SK-N-SH (cell line): Measurements from ENCODE around the gene TMEM9.

Experiments
- EP300 ChIP-seq, 2 experiments: IDR thresholded peaks; 2 replicates each; pipeline versions ENCODE4 v1.4.0 to v1.6.1; 2012; ENCODE audit warnings: borderline replicate concordance in 1 of 2, low read depth in 1 of 2, low read length in 1 of 2
- EZH2phosphoT487 ChIP-seq: fragments of 200-600 bp; sonication (generic); IDR thresholded peaks from 2 replicates; pipeline ENCODE4 v1.6.1; 2017; ENCODE audit warnings: low read depth, mixed run types, mild to moderate bottlenecking, antibody characterized with exemption, moderate library complexity, borderline replicate concordance
- FOXM1 ChIP-seq: IDR thresholded peaks from 2 replicates; pipeline ENCODE4 v1.4.0; 2012; ENCODE audit warnings: low read depth, mild to moderate bottlenecking
- IRF3 ChIP-seq: fragments of 150-350 bp; IDR thresholded peaks from 2 replicates; pipeline ENCODE4 v1.6.1; 2016; ENCODE audit warnings: mild to moderate bottlenecking, low read depth, low read length
- NRF1 ChIP-seq: IDR thresholded peaks from 2 replicates; pipeline ENCODE4 v1.6.1; 2012; ENCODE audit warnings: low read depth, mild to moderate bottlenecking, low read length
- POLR2AphosphoS5 ChIP-seq: IDR thresholded peaks from 2 replicates; pipeline ENCODE4 v1.6.1; 2012; ENCODE audit warnings: low read depth, low read length
- RAD21 ChIP-seq: IDR thresholded peaks from 2 replicates; pipeline ENCODE4 v1.6.1; 2012; ENCODE audit warnings: mild to moderate bottlenecking, low read length
- RCOR1 ChIP-seq: fragments of 150-350 bp; IDR thresholded peaks from 2 replicates; pipeline ENCODE4 v1.6.1; 2017; ENCODE audit warnings: antibody characterized with exemption, low read length
- SIN3A ChIP-seq: IDR thresholded peaks from 2 replicates; pipeline ENCODE4 v1.6.1; 2012; ENCODE audit warnings: low read depth, mild to moderate bottlenecking, low read length, moderate library complexity, borderline replicate concordance
- SMC3 ChIP-seq: IDR thresholded peaks from 2 replicates; pipeline ENCODE4 v1.6.1; 2012; ENCODE audit warnings: low read depth, low read length, improper control_type of control experiment
- ZBTB33 ChIP-seq: IDR thresholded peaks from 2 replicates; pipeline ENCODE4 v1.4.0; 2012; ENCODE audit warnings: low read depth, borderline replicate concordance
- TF ChIP-seq, protein P1 (sequence below): fragments of 200-600 bp; sonication (generic); IDR thresholded peaks from 2 replicates; pipeline ENCODE4 v1.6.1; 2017; ENCODE audit warnings: antibody characterized with exemption, mild to moderate bottlenecking, moderate library complexity
- TF ChIP-seq, protein P2 (sequence below): IDR thresholded peaks from 2 replicates; pipeline ENCODE4 v1.6.1; 2012; ENCODE audit warnings: mild to moderate bottlenecking, low read depth, low read length, moderate library complexity

DNA sequence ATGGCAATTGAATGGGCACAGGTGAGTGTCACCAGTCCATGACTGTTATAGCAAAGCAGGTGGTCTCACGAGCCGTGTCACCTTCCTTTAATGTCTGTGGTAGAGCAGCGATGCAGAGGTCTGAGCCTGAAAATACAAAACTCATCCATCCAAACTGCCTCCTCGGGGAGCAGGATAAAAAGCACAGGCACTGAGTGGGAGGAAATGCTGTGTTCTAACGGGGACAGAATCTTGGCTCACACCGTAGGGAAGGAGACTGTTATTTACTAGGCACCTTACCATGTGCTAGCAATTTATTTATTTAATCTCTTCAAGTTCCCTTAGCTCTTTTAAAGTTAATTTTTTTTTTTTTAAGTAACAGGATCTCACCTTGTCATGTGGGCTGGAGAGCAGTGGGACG, 28.5 kb downstream of the TMEM9 start:
- no peak for TF ChIP-seq SMC3
- TF ChIP-seq, protein P1, sequence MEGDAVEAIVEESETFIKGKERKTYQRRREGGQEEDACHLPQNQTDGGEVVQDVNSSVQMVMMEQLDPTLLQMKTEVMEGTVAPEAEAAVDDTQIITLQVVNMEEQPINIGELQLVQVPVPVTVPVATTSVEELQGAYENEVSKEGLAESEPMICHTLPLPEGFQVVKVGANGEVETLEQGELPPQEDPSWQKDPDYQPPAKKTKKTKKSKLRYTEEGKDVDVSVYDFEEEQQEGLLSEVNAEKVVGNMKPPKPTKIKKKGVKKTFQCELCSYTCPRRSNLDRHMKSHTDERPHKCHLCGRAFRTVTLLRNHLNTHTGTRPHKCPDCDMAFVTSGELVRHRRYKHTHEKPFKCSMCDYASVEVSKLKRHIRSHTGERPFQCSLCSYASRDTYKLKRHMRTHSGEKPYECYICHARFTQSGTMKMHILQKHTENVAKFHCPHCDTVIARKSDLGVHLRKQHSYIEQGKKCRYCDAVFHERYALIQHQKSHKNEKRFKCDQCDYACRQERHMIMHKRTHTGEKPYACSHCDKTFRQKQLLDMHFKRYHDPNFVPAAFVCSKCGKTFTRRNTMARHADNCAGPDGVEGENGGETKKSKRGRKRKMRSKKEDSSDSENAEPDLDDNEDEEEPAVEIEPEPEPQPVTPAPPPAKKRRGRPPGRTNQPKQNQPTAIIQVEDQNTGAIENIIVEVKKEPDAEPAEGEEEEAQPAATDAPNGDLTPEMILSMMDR = no peak
- TF ChIP-seq FOXM1 = no peak
- no peak for TF ChIP-seq RAD21
- TF ChIP-seq ZBTB33 = no peak
- TF ChIP-seq IRF3 = no peak
- no peak for TF ChIP-seq EP300 (IDR thresholded peaks at IDR 0.05; ENCODE audit: borderline replicate concordance in 1 of 2, low read depth in 1 of 2, low read length in 1 of 2)
- TF ChIP-seq, protein P2, sequence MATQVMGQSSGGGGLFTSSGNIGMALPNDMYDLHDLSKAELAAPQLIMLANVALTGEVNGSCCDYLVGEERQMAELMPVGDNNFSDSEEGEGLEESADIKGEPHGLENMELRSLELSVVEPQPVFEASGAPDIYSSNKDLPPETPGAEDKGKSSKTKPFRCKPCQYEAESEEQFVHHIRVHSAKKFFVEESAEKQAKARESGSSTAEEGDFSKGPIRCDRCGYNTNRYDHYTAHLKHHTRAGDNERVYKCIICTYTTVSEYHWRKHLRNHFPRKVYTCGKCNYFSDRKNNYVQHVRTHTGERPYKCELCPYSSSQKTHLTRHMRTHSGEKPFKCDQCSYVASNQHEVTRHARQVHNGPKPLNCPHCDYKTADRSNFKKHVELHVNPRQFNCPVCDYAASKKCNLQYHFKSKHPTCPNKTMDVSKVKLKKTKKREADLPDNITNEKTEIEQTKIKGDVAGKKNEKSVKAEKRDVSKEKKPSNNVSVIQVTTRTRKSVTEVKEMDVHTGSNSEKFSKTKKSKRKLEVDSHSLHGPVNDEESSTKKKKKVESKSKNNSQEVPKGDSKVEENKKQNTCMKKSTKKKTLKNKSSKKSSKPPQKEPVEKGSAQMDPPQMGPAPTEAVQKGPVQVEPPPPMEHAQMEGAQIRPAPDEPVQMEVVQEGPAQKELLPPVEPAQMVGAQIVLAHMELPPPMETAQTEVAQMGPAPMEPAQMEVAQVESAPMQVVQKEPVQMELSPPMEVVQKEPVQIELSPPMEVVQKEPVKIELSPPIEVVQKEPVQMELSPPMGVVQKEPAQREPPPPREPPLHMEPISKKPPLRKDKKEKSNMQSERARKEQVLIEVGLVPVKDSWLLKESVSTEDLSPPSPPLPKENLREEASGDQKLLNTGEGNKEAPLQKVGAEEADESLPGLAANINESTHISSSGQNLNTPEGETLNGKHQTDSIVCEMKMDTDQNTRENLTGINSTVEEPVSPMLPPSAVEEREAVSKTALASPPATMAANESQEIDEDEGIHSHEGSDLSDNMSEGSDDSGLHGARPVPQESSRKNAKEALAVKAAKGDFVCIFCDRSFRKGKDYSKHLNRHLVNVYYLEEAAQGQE = no peak
- TF ChIP-seq NRF1 = no peak
- TF ChIP-seq SIN3A = no peak
- no peak for TF ChIP-seq RCOR1
- TF ChIP-seq POLR2AphosphoS5 = no peak
- TF ChIP-seq EZH2phosphoT487 = no peak
